Hematopoietic multipotent progenitor cell treated with erythropoietin and hydrocortisone succinate and interleukin-3 and kit ligand, for 8 days (in vitro differentiated cells): ENCODE measurements around the gene NRXN3.
"Not testable (repeated sequence)": the region's sequence is repeated elsewhere in the genome, so short reads cannot be mapped to it uniquely, and the experiment has no call there.

ENCODE experiments used
- DNase-seq: peaks from one replicate; pipeline ENCODE4 v3.0.0-alpha.2; 2015

The NRXN3 gene

GRCh38 chr14:79096811-79097210 is 926.6 kb downstream of the NRXN3 start:
- no peak for DNase-seq

- no peak for DNase-seq
Measured at GRCh38 chr14:79098324-79098723, 928.2 kb downstream of the NRXN3 start.

- no peak for DNase-seq
Measured at GRCh38 chr14:79100578-79100977, 930.4 kb downstream of the NRXN3 start.

- no peak for DNase-seq
Measured at GRCh38 chr14:79101388-79101787, 931.2 kb downstream of the NRXN3 start.

GRCh38 chr14:79103764-79104163 is 933.6 kb downstream of the NRXN3 start:
- DNase-seq: no peak

GRCh38 chr14:79110564-79110963 is 940.4 kb downstream of the NRXN3 start:
- not testable (repeated sequence) for DNase-seq

- DNase-seq: no peak
Measured at GRCh38 chr14:79111987-79112501, 941.9 kb downstream of the NRXN3 start.

GRCh38 chr14:79117561-79117960 is 947.4 kb downstream of the NRXN3 start:
- no peak for DNase-seq

- no peak for DNase-seq
Measured at GRCh38 chr14:79118291-79118690, 948.1 kb downstream of the NRXN3 start.

- DNase-seq: no peak
Measured at GRCh38 chr14:79134361-79134760, 964.2 kb downstream of the NRXN3 start.

GRCh38 chr14:79136071-79137044 is 966.2 kb downstream of the NRXN3 start:
- DNase-seq: no peak

GRCh38 chr14:79137045-79137430 is 966.9 kb downstream of the NRXN3 start:
- DNase-seq: no peak

- no peak for DNase-seq
Measured at GRCh38 chr14:79137836-79138235, 967.7 kb downstream of the NRXN3 start.

GRCh38 chr14:79144896-79145295 is 974.7 kb downstream of the NRXN3 start:
- DNase-seq: no peak

- no peak for DNase-seq
Measured at GRCh38 chr14:79150226-79150625, 980.1 kb downstream of the NRXN3 start.

GRCh38 chr14:79157369-79157768 is 987.2 kb downstream of the NRXN3 start:
- DNase-seq: no peak

GRCh38 chr14:79161571-79161970 is 991.4 kb downstream of the NRXN3 start:
- peak; percentile 12 for DNase-seq

- no peak for DNase-seq
Measured at GRCh38 chr14:79162833-79163232, 992.7 kb downstream of the NRXN3 start.

- DNase-seq: no peak
Measured at GRCh38 chr14:79165471-79166090, 995.4 kb downstream of the NRXN3 start.

- DNase-seq: no peak
Measured at GRCh38 chr14:79166171-79166570, 996.0 kb downstream of the NRXN3 start.

- no peak for DNase-seq
Measured at GRCh38 chr14:79167957-79168356, 997.8 kb downstream of the NRXN3 start.

- no peak for DNase-seq
Measured at GRCh38 chr14:79175671-79176070, 1005.5 kb downstream of the NRXN3 start.

GRCh38 chr14:79177106-79177505 is 1006.9 kb downstream of the NRXN3 start:
- DNase-seq: no peak

GRCh38 chr14:79178719-79179118 is 1008.5 kb downstream of the NRXN3 start:
- no peak for DNase-seq
